ENCODE data around the gene MGLL. TPM values are rescaled to one million over a fixed set of nuclear protein-coding genes. Genes with fewer than 3 reads are reported as not detected.

The MGLL gene
- total RNA-seq, 1 donor from 2014 or later = 35.2 TPM

DNA sequence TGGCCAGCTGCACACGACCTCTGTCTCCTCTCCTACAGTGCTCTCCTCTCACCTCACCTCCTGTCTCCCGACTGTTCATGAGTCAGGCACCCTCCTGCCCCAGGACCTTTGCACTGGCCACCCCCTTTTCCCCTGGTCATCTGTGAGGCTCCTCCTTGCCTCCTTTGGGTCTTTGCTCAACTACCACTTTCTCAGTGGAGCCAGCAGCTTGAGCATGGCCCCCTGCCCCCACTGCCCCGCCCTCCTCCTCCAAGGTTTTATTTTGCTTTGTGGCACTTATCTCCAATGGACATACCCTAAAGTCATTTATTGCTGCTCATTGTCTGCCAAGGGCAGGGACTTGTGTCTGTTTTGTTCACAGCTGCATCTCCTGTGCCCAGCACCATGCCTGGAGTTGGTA lies 64.3 kb downstream of the MGLL start:
- no peak for DNase-seq (ENCODE audit: low spot score)

DNA sequence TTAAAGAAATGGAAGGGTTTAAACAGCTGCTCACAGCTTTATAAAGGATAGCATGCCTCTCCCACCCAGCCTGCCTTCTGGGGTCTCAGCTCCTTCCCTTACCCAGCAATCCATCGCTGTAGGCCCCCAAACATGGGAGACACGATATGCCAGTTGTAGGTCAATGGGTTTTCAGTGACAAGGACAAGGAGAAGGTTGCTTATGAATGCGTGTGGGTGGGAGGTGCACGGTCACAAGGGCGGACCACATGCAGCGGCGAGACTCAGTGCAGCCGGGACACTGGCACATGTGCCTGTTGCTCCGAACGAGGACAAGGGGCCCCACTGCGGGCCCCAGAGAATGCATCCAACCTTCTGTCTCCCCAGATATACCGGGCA lies 67.0 kb downstream of the MGLL start:
- no peak for DNase-seq (ENCODE audit: low spot score)

DNA sequence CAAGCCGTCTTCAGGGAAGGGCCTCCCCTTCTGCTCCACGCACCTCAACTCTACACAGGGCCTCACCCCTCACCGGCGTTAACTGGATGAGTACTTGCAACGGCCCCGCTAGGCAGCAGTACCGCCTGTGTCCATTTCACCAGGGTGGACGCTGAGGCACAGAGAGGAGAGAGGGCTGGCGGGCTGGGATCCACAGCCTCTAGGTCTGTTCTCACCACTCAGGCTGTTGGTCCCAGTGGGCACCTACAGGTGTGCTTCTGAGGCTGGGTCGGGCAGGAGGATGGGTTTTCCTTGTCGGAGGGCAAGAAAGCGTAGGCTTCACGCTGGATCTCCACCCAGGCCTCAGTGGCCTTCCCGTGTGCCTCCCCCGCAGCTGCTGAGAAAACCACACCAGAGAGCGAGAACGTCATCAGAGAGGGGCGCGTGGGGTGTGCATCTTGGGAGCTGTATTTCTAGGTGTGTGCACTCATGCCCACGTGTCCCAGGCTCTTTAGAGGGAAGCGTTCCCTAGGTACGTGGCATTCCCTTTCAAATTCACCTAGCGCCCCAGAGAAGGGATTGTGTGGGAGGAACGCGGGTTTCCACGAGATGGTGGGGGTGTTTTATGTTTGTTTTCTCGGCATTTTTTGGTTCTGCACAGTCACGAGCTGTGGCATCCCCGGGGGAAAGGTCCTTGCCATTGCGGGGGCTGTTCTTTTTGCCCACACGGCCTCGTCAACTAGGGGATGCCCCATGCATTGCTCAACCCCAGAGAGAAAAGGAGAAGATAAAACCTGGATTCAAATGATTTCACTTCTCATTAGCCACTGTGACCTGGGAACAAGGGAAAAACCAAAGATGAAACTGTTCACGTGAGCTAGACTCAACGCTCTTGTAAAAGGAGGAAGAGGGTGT lies 67.7 kb downstream of the MGLL start:
- no peak for DNase-seq (ENCODE audit: low spot score)

DNA sequence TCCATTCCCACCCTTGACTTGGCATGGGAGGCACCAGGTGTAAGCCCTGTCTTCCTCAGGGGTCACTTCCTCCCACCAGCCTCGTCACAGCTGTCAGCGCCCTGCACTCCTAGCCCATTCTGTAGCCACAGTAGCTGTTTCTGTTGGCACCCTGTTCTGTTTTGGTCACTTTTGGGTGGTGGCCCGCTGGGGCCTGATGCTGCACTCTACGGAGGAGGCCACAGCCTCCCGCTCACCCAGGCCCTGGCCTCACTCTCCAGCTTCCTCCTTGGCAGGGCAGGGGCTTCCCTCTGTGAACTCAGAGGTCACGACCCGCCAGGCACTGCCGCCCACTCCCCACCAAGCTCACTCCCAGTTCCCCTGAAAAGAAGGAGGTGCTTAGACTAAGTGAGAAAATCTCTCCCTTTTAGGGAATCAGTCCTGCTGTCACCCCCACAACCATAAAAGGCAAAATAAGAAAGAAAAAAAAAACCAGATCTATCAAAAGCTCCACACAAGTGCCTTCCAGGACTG lies 68.4 kb downstream of the MGLL start:
- no peak for DNase-seq (ENCODE audit: low spot score)

- DNase-seq (ENCODE audit: low spot score) = no peak
Observed at GRCh38 chr3:127753338-127753737, 69.0 kb downstream of the MGLL start.

- no peak for DNase-seq (ENCODE audit: low spot score)
Observed at GRCh38 chr3:127751782-127752181, 70.5 kb downstream of the MGLL start.

- no peak for DNase-seq (ENCODE audit: low spot score)
Observed at GRCh38 chr3:127751163-127751621, 71.1 kb downstream of the MGLL start.

DNA sequence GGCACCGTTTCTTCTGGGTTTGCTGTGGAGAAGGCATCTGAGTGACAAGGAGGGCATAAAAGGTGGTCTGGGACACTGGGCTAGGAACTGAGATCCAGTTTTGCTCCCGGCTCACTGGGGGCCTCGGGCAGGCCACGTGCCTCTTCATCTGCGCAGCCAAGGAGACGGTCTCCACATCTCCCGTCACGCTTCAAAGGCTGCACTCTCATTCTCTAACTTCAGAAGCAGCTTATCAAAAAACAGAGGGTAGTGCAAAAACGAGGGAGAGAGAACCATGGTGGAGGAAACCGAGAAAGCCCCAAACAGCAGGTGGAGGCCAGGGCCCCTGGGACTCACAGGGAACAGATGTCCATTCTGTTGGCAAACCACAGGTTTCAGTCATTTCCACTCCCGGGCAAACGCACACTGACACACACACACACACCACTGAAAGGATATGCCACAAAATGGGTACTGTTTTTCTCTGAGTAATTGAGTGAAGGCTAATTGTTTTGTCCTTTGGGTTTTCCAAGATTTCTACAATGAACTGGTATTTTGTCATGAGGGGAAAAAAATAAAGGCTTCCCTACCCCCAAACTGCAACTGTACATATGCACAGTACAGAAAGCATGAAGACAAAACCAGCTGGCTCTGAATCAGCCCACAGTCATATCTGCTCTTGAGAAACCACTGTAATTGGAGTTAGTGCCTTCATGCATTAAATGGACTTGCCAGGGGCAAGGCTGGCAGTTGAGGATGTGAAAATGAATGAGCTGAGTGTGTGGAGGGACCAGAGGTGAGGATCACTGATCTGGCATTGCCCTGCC lies 71.9 kb downstream of the MGLL start:
- DNase-seq (ENCODE audit: low spot score) = no peak

- no peak for DNase-seq (ENCODE audit: low spot score)
Observed at GRCh38 chr3:127749787-127750225, 72.5 kb downstream of the MGLL start.

DNA sequence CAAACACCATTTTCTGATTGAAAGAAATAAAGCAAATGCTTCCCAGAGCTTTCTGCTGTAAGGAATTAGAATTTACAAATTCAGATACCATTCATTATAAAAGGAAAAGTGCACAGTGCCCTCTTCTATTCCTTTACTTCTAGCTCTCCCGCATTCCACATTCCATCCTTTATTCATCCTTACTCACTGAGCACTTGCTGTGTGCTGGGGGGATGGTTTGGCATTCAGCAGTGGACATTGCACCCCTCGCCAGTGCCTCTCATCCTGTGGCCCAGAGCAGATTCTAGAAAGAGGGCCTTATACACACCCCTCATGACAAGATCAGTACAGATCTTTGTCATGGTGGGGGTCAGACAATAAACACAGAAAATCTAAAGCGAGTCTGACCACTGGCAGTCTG lies 73.0 kb downstream of the MGLL start:
- DNase-seq (ENCODE audit: low spot score) = no peak

DNA sequence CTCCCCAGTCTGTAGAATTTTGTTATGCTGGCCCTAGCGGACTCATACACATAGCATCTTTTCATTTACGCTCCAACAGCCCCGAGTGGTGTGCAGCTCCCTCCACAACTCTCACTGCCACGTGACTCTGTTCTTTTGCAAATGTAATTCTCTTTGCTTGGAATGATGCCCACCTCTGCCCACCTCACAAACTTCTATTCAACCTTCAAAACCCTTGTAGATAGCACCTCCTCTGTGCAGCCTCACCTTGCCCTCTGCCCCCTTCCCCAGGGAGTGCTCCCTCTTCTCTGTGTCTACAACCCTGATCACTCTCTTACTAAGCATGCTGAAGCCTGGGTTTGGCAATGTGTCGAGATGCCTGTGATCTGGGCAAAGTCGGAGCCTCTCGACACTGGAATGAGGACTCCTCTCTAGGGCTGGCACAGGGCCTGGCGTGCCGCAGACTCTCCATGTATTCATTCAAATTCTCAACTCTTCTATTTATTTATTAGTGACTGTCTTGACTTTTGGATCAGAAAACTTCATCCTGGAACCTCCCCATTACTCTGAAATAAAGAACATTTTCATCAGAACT lies 73.5 kb downstream of the MGLL start:
- no peak for DNase-seq (ENCODE audit: low spot score)

- DNase-seq (ENCODE audit: low spot score) = peak; percentile 46
Observed at GRCh38 chr3:127747751-127748521, 74.4 kb downstream of the MGLL start.

DNA sequence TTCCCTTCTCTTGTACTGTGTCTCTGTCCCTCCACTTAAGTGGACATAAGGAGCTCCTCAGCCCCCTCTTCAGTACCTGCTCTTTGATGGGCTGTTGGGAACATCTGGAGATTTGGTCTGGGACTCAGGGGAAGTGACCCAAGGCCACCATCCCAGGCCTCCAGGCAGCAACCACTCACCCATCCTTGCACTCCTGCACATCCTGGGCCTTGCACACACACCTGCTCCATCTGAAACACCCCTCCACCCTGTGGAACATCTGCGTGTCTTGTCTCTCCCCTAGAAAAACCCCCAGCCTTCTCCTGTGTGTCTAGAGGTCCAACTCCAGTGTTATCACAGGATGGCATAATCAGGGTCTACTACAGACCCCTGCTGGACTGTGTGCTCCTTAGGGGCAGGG lies 75.2 kb downstream of the MGLL start:
- no peak for DNase-seq (ENCODE audit: low spot score)

DNA sequence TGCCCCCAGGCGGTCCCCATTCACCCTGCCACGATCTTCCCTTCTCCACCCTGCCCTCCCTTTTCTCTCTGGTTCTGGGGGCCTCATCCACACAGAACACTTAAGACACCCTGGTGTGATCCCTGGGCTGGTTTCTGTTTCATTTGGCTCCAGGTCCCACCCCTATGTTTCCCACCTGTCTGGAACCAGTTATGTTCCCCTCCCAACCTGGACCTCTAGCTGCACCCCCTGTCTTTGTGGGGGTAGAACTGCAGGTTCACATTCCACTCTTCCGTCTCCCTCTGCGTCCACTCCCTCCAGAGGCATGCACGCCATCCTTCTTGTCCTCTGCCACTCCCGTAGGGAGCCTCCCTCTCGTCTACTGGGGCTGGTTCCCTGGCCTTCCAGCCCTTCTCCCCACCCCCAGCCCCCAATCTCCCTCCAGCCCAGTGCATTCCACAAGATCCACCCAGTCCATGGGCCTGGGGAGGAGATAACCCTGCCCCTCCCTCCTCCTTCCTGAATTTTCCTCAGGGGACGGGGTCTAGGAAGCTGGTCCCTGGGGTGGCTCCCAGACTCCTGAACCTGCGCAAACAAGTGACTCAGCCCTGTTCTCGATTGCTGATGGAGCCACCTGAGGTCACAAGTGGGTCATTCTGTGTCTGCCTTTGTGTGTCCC lies 75.8 kb downstream of the MGLL start:
- DNase-seq (ENCODE audit: low spot score) = no peak

DNA sequence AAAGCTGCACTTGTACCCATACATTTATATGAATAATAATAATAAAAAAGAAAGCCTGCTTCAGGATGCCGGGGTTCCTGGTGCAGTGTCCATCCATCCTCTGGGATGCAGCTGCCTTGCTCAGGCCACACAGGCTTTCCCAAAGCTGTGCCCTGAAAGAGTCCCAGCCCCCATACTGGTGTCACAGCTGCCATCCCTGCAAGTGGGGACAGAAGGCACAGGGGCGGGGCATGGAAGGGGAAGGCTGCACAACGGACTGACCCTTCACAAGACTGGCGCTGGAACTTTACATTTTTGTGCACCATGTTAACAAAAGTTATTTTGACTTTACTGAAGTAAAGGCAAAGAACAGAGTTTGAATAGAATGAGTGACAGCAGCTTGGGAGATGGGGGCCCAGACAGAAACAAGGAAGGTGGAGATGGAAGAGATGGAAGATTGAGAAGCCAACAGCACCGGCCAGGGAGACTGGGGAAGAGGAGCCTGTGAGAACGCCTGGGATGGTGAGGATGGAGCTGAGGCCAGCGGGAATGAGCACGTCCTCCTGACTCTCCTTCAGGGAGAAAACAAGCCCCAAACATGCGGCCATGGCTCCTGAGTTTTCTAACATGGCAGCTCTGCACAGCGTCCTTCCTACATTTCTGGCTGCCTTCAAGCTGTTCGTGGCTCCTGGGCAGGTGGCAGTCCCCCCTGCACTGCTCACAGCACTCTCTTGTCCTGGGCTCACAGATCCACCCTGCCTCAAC lies 76.5 kb downstream of the MGLL start:
- no peak for DNase-seq (ENCODE audit: low spot score)

- DNase-seq (ENCODE audit: low spot score) = no peak
Observed at GRCh38 chr3:127744875-127745274, 77.4 kb downstream of the MGLL start.

DNA sequence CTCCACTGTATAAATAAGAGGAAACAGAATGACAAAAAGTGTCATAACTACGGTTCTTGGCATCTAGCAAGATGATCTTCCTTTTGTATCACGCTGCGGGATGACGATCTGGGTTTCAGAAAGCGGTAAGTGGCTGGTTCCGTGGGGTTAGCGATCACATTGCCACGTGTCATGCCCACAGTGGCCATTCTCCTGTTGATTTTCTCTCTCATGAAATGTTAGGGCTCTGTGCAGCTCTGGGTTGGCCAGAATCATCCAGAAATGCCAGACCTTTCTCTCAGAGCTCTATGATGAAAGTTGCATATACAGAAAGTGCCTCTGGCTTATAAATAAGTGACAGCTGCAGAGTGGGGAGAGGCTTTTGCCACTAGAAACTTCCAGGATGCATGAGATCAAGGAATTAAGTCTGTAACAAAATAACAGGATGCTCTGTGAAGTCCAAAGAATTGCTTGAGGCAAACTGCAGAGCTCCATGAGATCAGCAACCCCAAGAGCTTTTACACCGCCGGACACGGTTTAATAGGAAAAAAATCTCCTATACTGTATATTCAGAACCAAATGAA lies 78.0 kb downstream of the MGLL start:
- DNase-seq (ENCODE audit: low spot score) = no peak

DNA sequence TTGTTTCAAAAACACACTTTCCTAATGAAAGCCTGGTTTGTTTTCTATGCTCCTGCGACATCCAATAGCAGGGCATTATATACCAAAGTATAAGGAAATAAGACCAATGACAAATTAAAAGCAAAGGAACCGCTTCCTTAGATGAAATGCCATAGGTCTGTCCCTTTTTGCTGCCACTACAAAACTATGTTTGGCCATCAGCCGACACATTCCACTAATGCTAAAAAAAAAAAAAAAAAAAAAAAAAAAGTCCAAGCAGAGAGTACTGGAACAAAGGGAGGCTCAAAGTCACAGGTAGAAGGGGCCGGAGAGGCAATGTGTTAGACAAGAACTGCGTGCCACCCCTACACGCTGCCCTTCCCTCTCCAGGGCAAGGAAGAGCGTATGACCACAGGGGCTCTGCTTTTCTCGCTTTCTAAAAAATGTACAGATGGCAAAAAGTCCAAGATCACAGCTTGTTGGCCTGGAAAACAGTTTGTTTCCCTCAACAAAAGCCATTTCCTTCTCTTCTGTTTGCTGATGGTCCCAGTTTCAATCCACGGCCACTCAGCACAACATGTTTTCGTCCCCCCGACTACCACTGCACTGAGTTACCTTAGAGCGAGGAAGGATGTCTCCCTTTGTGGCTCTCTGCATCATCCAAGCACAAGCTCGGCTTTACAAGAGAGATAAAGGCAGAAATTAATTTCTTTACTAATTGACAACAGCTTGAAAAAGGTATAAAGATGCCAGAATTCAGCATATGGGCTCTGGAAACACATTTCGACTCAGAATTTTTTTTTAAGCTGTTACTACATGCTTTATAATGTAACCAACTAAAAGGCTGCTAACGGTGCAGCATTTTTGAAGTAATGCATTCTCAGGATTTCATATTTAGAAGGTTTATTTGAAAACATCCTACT lies 78.7 kb downstream of the MGLL start:
- DNase-seq (ENCODE audit: low spot score) = no peak

GRCh38 chr3:127742580-127742979 lies 79.7 kb downstream of the MGLL start:
- no peak for DNase-seq (ENCODE audit: low spot score)

Data from umbilical cord (tissue), 2 donors.